ENCODE measurements around the gene DUSP22. TPM values are rescaled to one million over a fixed set of nuclear protein-coding genes. Genes with fewer than 3 reads are reported as not detected.

Gene DUSP22
- total and polyA plus RNA-seq, 2 experiments from 2014 or later = 24.2 to 26.3 TPM

DNA sequence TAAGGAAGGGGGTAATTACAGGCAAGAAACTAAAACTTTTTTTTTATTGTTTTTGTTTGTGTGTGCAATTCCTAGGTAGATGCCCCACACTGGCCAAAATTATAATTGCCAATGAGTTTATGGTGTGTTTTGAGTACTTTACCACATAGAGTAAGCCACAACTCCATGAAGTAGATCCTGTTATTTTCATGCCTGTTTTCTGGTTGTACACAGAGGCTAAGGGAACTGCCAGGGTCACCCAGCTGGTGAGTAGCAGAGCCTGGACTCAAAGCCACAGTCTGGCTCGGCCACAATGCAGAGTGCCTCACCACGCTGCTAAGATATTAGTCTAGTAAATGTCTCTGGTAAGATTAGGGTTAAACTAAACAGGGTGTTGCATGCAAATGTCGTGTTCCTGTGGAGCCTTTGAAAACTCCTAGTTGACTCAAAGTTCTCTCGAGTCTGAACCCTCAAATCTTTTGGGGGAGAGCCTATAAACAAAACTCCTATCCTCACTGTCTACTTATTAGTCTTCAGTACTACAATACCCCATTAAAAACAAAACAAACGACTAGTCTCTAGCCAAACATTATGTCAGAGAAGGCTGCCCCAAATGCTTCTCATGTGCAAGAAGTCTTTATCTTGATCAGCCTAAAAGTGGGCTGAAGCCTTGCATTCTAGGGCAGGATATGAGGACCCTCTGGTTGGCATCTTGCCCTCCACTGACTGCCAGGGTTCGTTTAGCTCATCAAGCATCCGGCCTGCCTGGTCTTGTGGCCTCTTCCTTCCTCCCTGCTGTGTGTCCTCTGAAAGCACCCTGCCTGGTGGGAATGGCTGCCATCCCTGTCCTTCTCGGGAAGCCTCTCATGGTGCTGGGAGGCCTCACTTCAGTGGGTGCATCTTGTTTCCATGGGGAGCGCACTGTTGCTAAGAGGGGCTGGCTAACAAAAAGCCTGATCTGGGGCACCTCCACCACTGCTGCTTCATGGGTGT lies 4.2 kb downstream of the DUSP22 start:
- H3K4me1 ChIP-seq (ENCODE audit: insufficient read depth) = no peaks in the 10 kb centered on the region
- H3K9me2 ChIP-seq (replicated peaks; ENCODE audit: insufficient read depth) = no peaks in the 10 kb centered on the region
- no peak overlapping the region for H2AFZ ChIP-seq
- H3K9me3 ChIP-seq (ENCODE audit: low read depth) = no peaks in the 10 kb centered on the region
- no peaks in the 10 kb centered on the region for H3K27me3 ChIP-seq
- no peaks in the 10 kb centered on the region for H4K20me1 ChIP-seq (ENCODE audit: insufficient read depth, poor library complexity, severe bottlenecking)
- no peak for DNase-seq (ENCODE audit: low spot score)
- H3K79me2 ChIP-seq = peaks cover 65% of the 10 kb centered on the region
- H3K4me3 ChIP-seq = no peak overlapping the region
- no peaks in the 10 kb centered on the region for H3K36me3 ChIP-seq (replicated peaks; ENCODE audit: insufficient read depth, low read depth)
- no peak overlapping the region for H3K4me2 ChIP-seq
- no peak for TF ChIP-seq EZH2 (IDR thresholded peaks at IDR 0.05; ENCODE audit: borderline replicate concordance)
- TF ChIP-seq EZH2phosphoT487 (IDR thresholded peaks at IDR 0.05; ENCODE audit: low read depth, severe bottlenecking, unreplicated experiment) = no peak
- TF ChIP-seq, protein P1, sequence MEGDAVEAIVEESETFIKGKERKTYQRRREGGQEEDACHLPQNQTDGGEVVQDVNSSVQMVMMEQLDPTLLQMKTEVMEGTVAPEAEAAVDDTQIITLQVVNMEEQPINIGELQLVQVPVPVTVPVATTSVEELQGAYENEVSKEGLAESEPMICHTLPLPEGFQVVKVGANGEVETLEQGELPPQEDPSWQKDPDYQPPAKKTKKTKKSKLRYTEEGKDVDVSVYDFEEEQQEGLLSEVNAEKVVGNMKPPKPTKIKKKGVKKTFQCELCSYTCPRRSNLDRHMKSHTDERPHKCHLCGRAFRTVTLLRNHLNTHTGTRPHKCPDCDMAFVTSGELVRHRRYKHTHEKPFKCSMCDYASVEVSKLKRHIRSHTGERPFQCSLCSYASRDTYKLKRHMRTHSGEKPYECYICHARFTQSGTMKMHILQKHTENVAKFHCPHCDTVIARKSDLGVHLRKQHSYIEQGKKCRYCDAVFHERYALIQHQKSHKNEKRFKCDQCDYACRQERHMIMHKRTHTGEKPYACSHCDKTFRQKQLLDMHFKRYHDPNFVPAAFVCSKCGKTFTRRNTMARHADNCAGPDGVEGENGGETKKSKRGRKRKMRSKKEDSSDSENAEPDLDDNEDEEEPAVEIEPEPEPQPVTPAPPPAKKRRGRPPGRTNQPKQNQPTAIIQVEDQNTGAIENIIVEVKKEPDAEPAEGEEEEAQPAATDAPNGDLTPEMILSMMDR (IDR thresholded peaks at IDR 0.05; ENCODE audit: poor library complexity) = no peak
- H3K27ac ChIP-seq = no peak overlapping the region
- WGBS (ENCODE audit: low lambda C conversion rate, missing lambda C conversion rate) = 61% methylated on average over 9 of the region's 9 CpGs

DNA sequence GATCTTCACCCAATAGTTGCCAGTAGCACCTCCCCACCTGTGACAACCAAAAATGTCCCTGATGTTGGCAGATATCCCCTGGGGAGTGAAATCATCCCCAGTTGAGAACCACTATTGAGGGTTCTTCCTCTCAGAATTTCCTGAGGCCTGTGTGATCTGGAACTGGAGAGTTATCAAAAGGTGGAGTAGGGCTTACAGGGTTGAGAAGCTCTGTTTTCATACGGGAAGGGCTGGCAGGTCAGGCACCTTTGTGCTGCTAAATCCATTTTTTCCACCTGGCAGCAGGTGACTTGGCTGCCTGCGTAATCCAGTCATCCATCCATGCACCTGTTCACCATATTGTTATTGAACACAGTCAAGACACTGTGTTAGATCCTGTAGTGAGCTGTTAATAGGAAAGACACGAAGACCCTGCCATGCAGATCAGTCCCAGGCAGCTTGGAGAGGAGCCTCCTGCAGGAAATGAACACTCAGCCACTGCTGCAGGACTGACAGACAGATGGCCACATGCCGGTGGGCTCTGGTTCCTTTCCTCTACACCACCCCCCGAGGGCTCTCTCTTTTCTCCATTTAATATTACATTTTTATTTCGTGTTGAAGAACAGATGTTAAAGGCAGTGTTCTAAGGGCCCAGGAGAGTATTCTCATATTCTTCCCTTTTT lies 5.4 kb downstream of the DUSP22 start:
- H3K27ac ChIP-seq = no peak overlapping the region

DNA sequence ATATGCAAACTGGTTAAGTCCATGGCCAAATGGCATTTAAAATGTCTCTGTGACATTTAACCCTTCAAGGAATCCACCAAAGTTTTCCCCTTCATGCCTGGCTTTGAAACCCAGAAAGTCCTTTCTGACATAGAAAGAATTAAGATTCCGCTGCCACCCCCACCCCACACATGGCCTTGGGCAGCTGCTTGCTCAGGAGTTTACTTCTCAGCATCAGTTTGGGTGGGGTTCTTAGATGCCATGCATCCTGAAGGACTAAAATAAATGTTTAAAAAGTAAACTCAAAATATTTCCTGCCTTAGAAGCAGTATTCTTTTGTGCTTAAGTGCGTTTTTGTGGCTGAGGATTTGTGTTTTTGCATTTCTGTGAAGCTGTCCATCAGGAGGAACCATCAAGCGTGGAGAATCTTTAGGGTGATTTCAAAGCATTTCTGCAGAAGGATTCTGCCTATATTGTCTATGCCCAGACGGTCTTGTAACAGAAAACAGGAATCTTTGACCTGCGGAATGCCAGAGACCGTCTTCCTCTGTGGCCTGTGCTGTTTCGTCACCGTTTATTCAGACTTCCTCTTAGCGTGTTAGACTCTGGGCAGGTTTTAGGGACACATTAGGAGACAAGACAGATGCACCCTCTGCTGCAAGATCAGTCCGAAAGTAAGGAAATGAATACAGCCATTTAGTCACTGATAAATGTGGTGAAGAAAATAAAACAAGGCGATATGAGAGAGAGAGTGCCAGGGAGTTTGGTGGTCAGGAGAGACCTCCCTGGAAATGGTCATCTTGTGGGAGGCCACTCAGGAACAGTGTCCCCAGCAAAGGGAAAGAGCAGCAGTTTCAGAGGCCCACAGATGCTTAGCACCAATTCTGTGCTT lies 6.2 kb downstream of the DUSP22 start:
- no peaks in the 10 kb centered on the region for H3K27me3 ChIP-seq
- no peaks in the 10 kb centered on the region for H4K20me1 ChIP-seq (ENCODE audit: insufficient read depth, poor library complexity, severe bottlenecking)
- no peak overlapping the region for H3K4me3 ChIP-seq
- H3K4me1 ChIP-seq (ENCODE audit: insufficient read depth) = no peaks in the 10 kb centered on the region
- no peaks in the 10 kb centered on the region for H3K36me3 ChIP-seq (replicated peaks; ENCODE audit: insufficient read depth, low read depth)
- 67% methylated on average over 11 of the region's 11 CpGs for whole genome bisulfite sequencing (ENCODE audit: low lambda C conversion rate, missing lambda C conversion rate)
- H2AFZ ChIP-seq = no peak overlapping the region
- no peaks in the 10 kb centered on the region for H3K9me2 ChIP-seq (replicated peaks; ENCODE audit: insufficient read depth)
- H3K79me2 ChIP-seq = peaks cover 70% of the 10 kb centered on the region
- no peaks in the 10 kb centered on the region for H3K9me3 ChIP-seq (ENCODE audit: low read depth)
- no peak overlapping the region for H3K4me2 ChIP-seq
- H3K27ac ChIP-seq = no peak overlapping the region
- TF ChIP-seq, protein P1 (IDR thresholded peaks at IDR 0.05; ENCODE audit: poor library complexity) = no peak
- TF ChIP-seq EZH2 (IDR thresholded peaks at IDR 0.05; ENCODE audit: borderline replicate concordance) (no peak), EZH2phosphoT487 (IDR thresholded peaks at IDR 0.05; ENCODE audit: low read depth, severe bottlenecking, unreplicated experiment) (no peak)
- DNase-seq (ENCODE audit: low spot score) = no peak

More for the DNA sequence above, 5.4 kb downstream of the DUSP22 start:
- H3K79me2 ChIP-seq = peaks cover 70% of the 10 kb centered on the region
- no peaks in the 10 kb centered on the region for H4K20me1 ChIP-seq (ENCODE audit: insufficient read depth, poor library complexity, severe bottlenecking)
- no peaks in the 10 kb centered on the region for H3K36me3 ChIP-seq (replicated peaks; ENCODE audit: insufficient read depth, low read depth)
- no peak for DNase-seq (ENCODE audit: low spot score)
- WGBS (ENCODE audit: low lambda C conversion rate, missing lambda C conversion rate) = 60% methylated on average over 6 of the region's 6 CpGs
- H3K9me2 ChIP-seq (replicated peaks; ENCODE audit: insufficient read depth) = no peaks in the 10 kb centered on the region
- no peaks in the 10 kb centered on the region for H3K4me1 ChIP-seq (ENCODE audit: insufficient read depth)
- no peak overlapping the region for H3K4me3 ChIP-seq
- no peaks in the 10 kb centered on the region for H3K27me3 ChIP-seq
- no peak overlapping the region for H2AFZ ChIP-seq
- no peaks in the 10 kb centered on the region for H3K9me3 ChIP-seq (ENCODE audit: low read depth)
- TF ChIP-seq EZH2 (IDR thresholded peaks at IDR 0.05; ENCODE audit: borderline replicate concordance) (no peak), EZH2phosphoT487 (IDR thresholded peaks at IDR 0.05; ENCODE audit: low read depth, severe bottlenecking, unreplicated experiment) (no peak)
- TF ChIP-seq, protein P1 (IDR thresholded peaks at IDR 0.05; ENCODE audit: poor library complexity) = no peak
- H3K4me2 ChIP-seq = no peak overlapping the region

Data from hepatocyte (in vitro differentiated cells).